ENCODE measurements around the gene ZBTB3. TPM values are rescaled to one million over a fixed set of nuclear protein-coding genes. Genes with fewer than 3 reads are reported as not detected.

The ZBTB3 gene
- total RNA-seq, 1 donor from 2014 or later, result 10.9 TPM

GRCh38 chr11:62724171-62724570 is 29.8 kb downstream of the ZBTB3 start:
- DNase-seq (ENCODE audit: low spot score), result no peak
- intact Hi-C loops (cut with DNase I), result no loop called here

- DNase-seq (ENCODE audit: low spot score), result no peak
These were observed 32.0 kb downstream of the ZBTB3 start for GRCh38 chr11:62721994-62722393.

GRCh38 chr11:62719302-62719978 is 34.5 kb downstream of the ZBTB3 start:
- DNase-seq (ENCODE audit: low spot score), result no peak
- intact Hi-C loops (cut with DNase I), result no loop called here

More at GRCh38 chr11:62721994-62722393, 32.0 kb downstream of the ZBTB3 start:
- intact Hi-C loops (cut with DNase I), result no loop called here

GRCh38 chr11:62716816-62717215 is 37.1 kb downstream of the ZBTB3 start:
- intact Hi-C loops (cut with DNase I), result no loop called here
- no peak for DNase-seq (ENCODE audit: low spot score)

GRCh38 chr11:62716206-62716605 is 37.8 kb downstream of the ZBTB3 start:
- DNase-seq (ENCODE audit: low spot score), result no peak
- intact Hi-C loops (cut with DNase I), result no loop called here

GRCh38 chr11:62715150-62716130 is 38.5 kb downstream of the ZBTB3 start:
- intact Hi-C loops (cut with DNase I), result no loop called here
- DNase-seq (ENCODE audit: low spot score), result no peak

- DNase-seq (ENCODE audit: low spot score), result no peak
- intact Hi-C loops (cut with DNase I), result no loop called here
These were observed 40.6 kb downstream of the ZBTB3 start for GRCh38 chr11:62713343-62713742.

GRCh38 chr11:62712861-62713260 is 41.1 kb downstream of the ZBTB3 start:
- intact Hi-C loops (cut with DNase I), result no loop called here

GRCh38 chr11:62712276-62712812 is 41.6 kb downstream of the ZBTB3 start:
- intact Hi-C loops (cut with DNase I), result no loop called here

More at GRCh38 chr11:62712861-62713260, 41.1 kb downstream of the ZBTB3 start:
- no peak for DNase-seq (ENCODE audit: low spot score)

GRCh38 chr11:62710001-62710345 is 44.0 kb downstream of the ZBTB3 start:
- intact Hi-C loops (cut with DNase I), result no loop called here
- no peak for DNase-seq (ENCODE audit: low spot score)

More at GRCh38 chr11:62712276-62712812, 41.6 kb downstream of the ZBTB3 start:
- DNase-seq (ENCODE audit: low spot score), result no peak

GRCh38 chr11:62709247-62710000 is 44.5 kb downstream of the ZBTB3 start:
- intact Hi-C loops (cut with DNase I), result loop anchor here (1.0 to 5.0 kb wide), 2 partner anchors 18 to 37 kb away; partner anchors contain the start of genes HNRNPUL2, LBHD1 and UQCC3
- peak; percentile 99 for DNase-seq (ENCODE audit: low spot score)

GRCh38 chr11:62708793-62709192 is 45.2 kb downstream of the ZBTB3 start:
- DNase-seq (ENCODE audit: low spot score), result no peak
- intact Hi-C loops (cut with DNase I), result loop anchor here (1.0 to 5.0 kb wide), 2 partner anchors 19 to 36 kb away; partner anchors contain the start of genes HNRNPUL2, LBHD1 and UQCC3

GRCh38 chr11:62708392-62708791 is 45.6 kb downstream of the ZBTB3 start:
- intact Hi-C loops (cut with DNase I), result loop anchor here (5.0 kb wide), 1 partner anchor 36 kb away; the partner anchor contains the start of genes LBHD1 and UQCC3
- DNase-seq (ENCODE audit: low spot score), result no peak

GRCh38 chr11:62707277-62707861 is 46.6 kb downstream of the ZBTB3 start, which contains the start of the genes BSCL2 and GNG3:
Gene BSCL2 (minus strand): TSS chr11:62707424. CDS start chr11:62707195, 229 bp downstream.
Gene GNG3 (plus strand): TSS chr11:62707676. CDS start chr11:62708296, 620 bp downstream.
- intact Hi-C loops (cut with DNase I), result loop anchor here (5.0 kb wide), 1 partner anchor 35 kb away; the partner anchor contains the start of genes LBHD1 and UQCC3
- no peak for DNase-seq (ENCODE audit: low spot score)

GRCh38 chr11:62706850-62707247 is 47.1 kb downstream of the ZBTB3 start:
- DNase-seq (ENCODE audit: low spot score), result no peak
- intact Hi-C loops (cut with DNase I), result loop anchor here (5.0 kb wide), 1 partner anchor 35 kb away; the partner anchor contains the start of genes LBHD1 and UQCC3

- DNase-seq (ENCODE audit: low spot score), result peak; percentile 98
- intact Hi-C loops (cut with DNase I), result loop anchor here (5.0 kb wide), 1 partner anchor 34 kb away; the partner anchor contains the start of genes LBHD1 and UQCC3
These were observed 47.8 kb downstream of the ZBTB3 start for GRCh38 chr11:62705880-62706849.

GRCh38 chr11:62705413-62705812 is 48.5 kb downstream of the ZBTB3 start:
- intact Hi-C loops (cut with DNase I), result loop anchor here (5.0 kb wide), 1 partner anchor 33 kb away; the partner anchor contains the start of genes LBHD1 and UQCC3
- DNase-seq (ENCODE audit: low spot score), result peak; percentile 39

Measured in cardiac septum (tissue), 1 donor.